Activated CD4-positive, alpha-beta T cell treated with anti-CD3 and anti-CD28 coated beads for 36 hours (primary cell): ENCODE measurements around the gene FAM149B1. TPM values are rescaled to one million over a fixed set of nuclear protein-coding genes. Genes with fewer than 3 reads are reported as not detected.
"Not testable (repeated sequence)": the region's sequence is repeated elsewhere in the genome, so short reads cannot be mapped to it uniquely, and the experiment has no call there.

Source experiments
- ATAC-seq: fragments of 200-7000 bp; cut with Tn5 transposase; one replicate; pipeline ENCODE4 v1.10.0; 2021; ENCODE audit warnings: mild to moderate bottlenecking, moderate library complexity
- CTCF ChIA-PET: fragments of 350-600 bp; sonication (Branson Sonifier 250); formaldehyde crosslinking; loops from one replicate; lab custom pipeline; 2021; ENCODE audit warnings: antibody characterized with exemption; lab: Charles Lee
- POLR2A ChIA-PET: fragments of 350-600 bp; sonication (Branson Sonifier 250); formaldehyde crosslinking; loops from one replicate; lab custom pipeline; 2021; ENCODE audit warnings: antibody characterized with exemption, inconsistent platforms; lab: Charles Lee
- DNase-seq: peaks from one replicate; pipeline ENCODE4 v3.0.0-alpha.2; 2020
- H3K27ac Mint-ChIP-seq: one replicate; pipeline ENCODE4 v1.8.0; 2021; ENCODE audit warnings: mixed read lengths
- H3K27me3 Mint-ChIP-seq: one replicate; pipeline ENCODE4 v1.8.0; 2021; ENCODE audit warnings: mixed read lengths
- H3K36me3 Mint-ChIP-seq: one replicate; pipeline ENCODE4 v1.8.0; 2021; ENCODE audit warnings: low read depth, mixed read lengths
- H3K4me1 Mint-ChIP-seq: one replicate; pipeline ENCODE4 v1.8.0; 2021; ENCODE audit warnings: mixed read lengths
- H3K4me3 Mint-ChIP-seq: one replicate; pipeline ENCODE4 v1.8.0; 2021; ENCODE audit warnings: mild to moderate bottlenecking, moderate library complexity, mixed read lengths
- H3K9me3 Mint-ChIP-seq: one replicate; pipeline ENCODE4 v1.8.0; 2021; ENCODE audit warnings: low read depth, mixed read lengths
- intact Hi-C, 2 experiments: fragments of 100-400 bp; cut with DNase I in 1 of 2; cut with micrococcal nuclease in 1 of 2; formaldehyde crosslinking; loops; one replicate each; pipeline versions ENCODE4 v1.14.2 to v1.15.1; 2022 to 2024; cut with DNase I, micrococcal nuclease
- total RNA-seq, 2 experiments: library from RNA; stranded (reverse); gene quantifications; one replicate each; pipeline ENCODE4 v1.2.3, GENCODE V29; 2021

FAM149B1 gene
- total RNA-seq, 2 experiments from 2014 or later: 16.0 to 18.6 TPM

GRCh38 chr10:73150633-73151413 lies 17.1 kb upstream of the FAM149B1 start:
- H3K27ac Mint-ChIP-seq, H3K27me3 Mint-ChIP-seq, H3K9me3 Mint-ChIP-seq, CTCF ChIA-PET, POLR2A ChIA-PET, intact Hi-C loops, H3K4me3 Mint-ChIP-seq, DNase-seq, H3K4me1 Mint-ChIP-seq, ATAC-seq: not testable (repeated sequence)
- peaks cover 47% of the 10 kb centered on the region for H3K36me3 Mint-ChIP-seq

- Mint-ChIP-seq H3K4me1 (no peaks in the 10 kb centered on the region), H3K36me3 (peaks cover 45% of the 10 kb centered on the region), H3K27ac (no peak overlapping the region), H3K9me3 (no peaks in the 10 kb centered on the region), H3K27me3 (no peaks in the 10 kb centered on the region), H3K4me3 (no peak overlapping the region)
- no peak for DNase-seq
- POLR2A ChIA-PET: no interaction called here
- CTCF ChIA-PET: interaction anchor here (2.7 kb wide), 1 partner anchor 11 kb away, joined by 7 read pairs; no protein-coding TSS in a partner anchor
- no peak for ATAC-seq
- intact Hi-C loops: no loop called here
Observed at GRCh38 chr10:73152009-73152408, 15.9 kb upstream of the FAM149B1 start.

GRCh38 chr10:73156054-73156453 lies 11.9 kb upstream of the FAM149B1 start:
- no peak for ATAC-seq
- H3K9me3 Mint-ChIP-seq: no peaks in the 10 kb centered on the region
- peaks cover 43% of the 10 kb centered on the region for H3K36me3 Mint-ChIP-seq
- no peak overlapping the region for H3K27ac Mint-ChIP-seq
- H3K4me1 Mint-ChIP-seq: peaks cover 11% of the 10 kb centered on the region
- no peak overlapping the region for H3K4me3 Mint-ChIP-seq
- no peaks in the 10 kb centered on the region for H3K27me3 Mint-ChIP-seq
- ChIA-PET CTCF (interaction anchor here (0.7 to 1.3 kb wide), 3 partner anchors 10 to 20 kb away, joined by 3 read pairs; no protein-coding TSS in a partner anchor), POLR2A (no interaction called here)
- intact Hi-C loops: no loop called here
- no peak for DNase-seq

- CTCF ChIA-PET: interaction anchor here (0.6 to 2.7 kb wide), 20 partner anchors 9 to 550 kb away, joined by 3 to 21 read pairs (median 4); partner anchors contain the start of genes ECD, FAM149B1, NUDT13 and P4HA1
- Mint-ChIP-seq H3K4me3 (no peak overlapping the region), H3K27ac (no peak overlapping the region), H3K4me1 (peaks cover 36% of the 10 kb centered on the region), H3K27me3 (no peaks in the 10 kb centered on the region), H3K36me3 (peaks cover 38% of the 10 kb centered on the region), H3K9me3 (no peaks in the 10 kb centered on the region)
- intact Hi-C loops: loop anchor here (1.0 kb wide), 3 partner anchors 8 to 795 kb away; partner anchors contain the start of gene P4HA1 (in 2 of the 2)
- POLR2A ChIA-PET: no interaction called here
- ATAC-seq: no peak
- DNase-seq: peak; percentile 74
Observed at GRCh38 chr10:73159038-73159648, 8.8 kb upstream of the FAM149B1 start.

GRCh38 chr10:73161079-73161478 lies 6.8 kb upstream of the FAM149B1 start:
- POLR2A ChIA-PET: interaction anchor here (0.6 to 0.8 kb wide), 2 partner anchors 10 to 57 kb away, joined by 3 to 4 read pairs; no protein-coding TSS in a partner anchor
- Mint-ChIP-seq H3K36me3 (peaks cover 36% of the 10 kb centered on the region), H3K4me3 (no peak overlapping the region), H3K9me3 (no peaks in the 10 kb centered on the region), H3K27me3 (no peaks in the 10 kb centered on the region), H3K27ac (peak overlapping the region; percentile 21), H3K4me1 (peaks cover 46% of the 10 kb centered on the region)
- DNase-seq: no peak
- CTCF ChIA-PET: interaction anchor here (0.5 to 1.6 kb wide), 4 partner anchors 65 to 939 kb away, joined by 3 to 4 read pairs (median 4); no protein-coding TSS in a partner anchor
- intact Hi-C loops: loop anchor here in 1 of 2 experiments (10.0 kb wide), 1 partner anchor 536 kb away; the partner anchor contains the start of gene MICU1
- ATAC-seq: no peak

GRCh38 chr10:73161662-73162061 lies 6.3 kb upstream of the FAM149B1 start:
- H3K27me3 Mint-ChIP-seq: no peaks in the 10 kb centered on the region
- peaks cover 39% of the 10 kb centered on the region for H3K36me3 Mint-ChIP-seq
- H3K27ac Mint-ChIP-seq: peak overlapping the region; percentile 66
- ATAC-seq (no peak), DNase-seq (no peak)
- intact Hi-C loops: loop anchor here in 1 of 2 experiments (10.0 kb wide), 1 partner anchor 537 kb away; the partner anchor contains the start of gene MICU1
- no peak overlapping the region for H3K4me3 Mint-ChIP-seq
- no peaks in the 10 kb centered on the region for H3K9me3 Mint-ChIP-seq
- H3K4me1 Mint-ChIP-seq: peaks cover 52% of the 10 kb centered on the region
- ChIA-PET CTCF (interaction anchor here (0.5 to 2.9 kb wide), 5 partner anchors 8 to 939 kb away, joined by 3 to 7 read pairs (median 4); no protein-coding TSS in a partner anchor), POLR2A (interaction anchor here (0.6 to 0.8 kb wide), 3 partner anchors 9 to 57 kb away, joined by 3 to 8 read pairs (median 4); no protein-coding TSS in a partner anchor)

- peak overlapping the region; percentile 0 for H3K4me3 Mint-ChIP-seq
- H3K36me3 Mint-ChIP-seq: peaks cover 42% of the 10 kb centered on the region
- no peaks in the 10 kb centered on the region for H3K9me3 Mint-ChIP-seq
- peaks cover 60% of the 10 kb centered on the region for H3K4me1 Mint-ChIP-seq
- no peak for ATAC-seq
- no peaks in the 10 kb centered on the region for H3K27me3 Mint-ChIP-seq
- intact Hi-C loops: loop anchor here in 1 of 2 experiments (10.0 kb wide), 1 partner anchor 538 kb away; the partner anchor contains the start of gene MICU1
- ChIA-PET POLR2A (no interaction called here), CTCF (interaction anchor here (0.8 to 2.9 kb wide), 4 partner anchors 10 to 88 kb away, joined by 3 to 7 read pairs (median 4); partner anchors contain the start of gene P4HA1)
- no peak for DNase-seq
- peak overlapping the region; percentile 24 for H3K27ac Mint-ChIP-seq
Observed at GRCh38 chr10:73163096-73163495, 4.8 kb upstream of the FAM149B1 start.

- Mint-ChIP-seq H3K36me3 (peaks cover 26% of the 10 kb centered on the region), H3K9me3 (no peaks in the 10 kb centered on the region), H3K27me3 (no peaks in the 10 kb centered on the region), H3K27ac (peak overlapping the region; percentile 100), H3K4me3 (peak overlapping the region; percentile 100), H3K4me1 (peaks cover 44% of the 10 kb centered on the region)
- no peak for DNase-seq
- ChIA-PET CTCF (interaction anchor here (0.6 to 4.2 kb wide), 2 partner anchors 12 to 71 kb away, joined by 3 to 21 read pairs; partner anchors contain the start of gene P4HA1), POLR2A (no interaction called here)
- intact Hi-C loops: loop anchor here in 1 of 2 experiments (1.0 to 10.0 kb wide), 7 partner anchors 8 to 620 kb away; partner anchors contain the start of genes CFAP70, MCU, MICU1 and NUDT13
- no peak for ATAC-seq
Observed at GRCh38 chr10:73166972-73167371, 947 bp upstream of the FAM149B1 start.

- H3K27me3 Mint-ChIP-seq: no peaks in the 10 kb centered on the region
- ATAC-seq (no peak), DNase-seq (peak; percentile 46)
- H3K9me3 Mint-ChIP-seq: no peaks in the 10 kb centered on the region
- H3K4me3 Mint-ChIP-seq: peak overlapping the region; percentile 100
- POLR2A ChIA-PET: interaction anchor here (1.7 kb wide), 1 partner anchor 79 kb away, joined by 9 read pairs; the partner anchor contains the start of gene DNAJC9
- H3K4me1 Mint-ChIP-seq: peaks cover 40% of the 10 kb centered on the region
- peaks cover 23% of the 10 kb centered on the region for H3K36me3 Mint-ChIP-seq
- intact Hi-C loops: loop anchor here in 1 of 2 experiments (1.0 to 10.0 kb wide), 7 partner anchors 8 to 620 kb away; partner anchors contain the start of genes CFAP70, MCU, MICU1 and NUDT13
- CTCF ChIA-PET: interaction anchor here (0.6 to 4.2 kb wide), 3 partner anchors 8 to 71 kb away, joined by 3 to 21 read pairs (median 10); partner anchors contain the start of gene P4HA1
- H3K27ac Mint-ChIP-seq: peak overlapping the region; percentile 100
Observed at GRCh38 chr10:73167458-73167782, 499 bp upstream of the FAM149B1 start.

GRCh38 chr10:73168465-73168803 lies 515 bp downstream of the FAM149B1 start:
- ChIA-PET CTCF (interaction anchor here (0.7 to 4.2 kb wide), 7 partner anchors 9 to 243 kb away, joined by 3 to 21 read pairs (median 3); partner anchors contain the start of gene P4HA1), POLR2A (interaction anchor here (0.6 to 2.0 kb wide), 3 partner anchors 71 to 1092 kb away, joined by 3 to 9 read pairs (median 5); partner anchors contain the start of genes DNAJC9 and P4HA1)
- no peaks in the 10 kb centered on the region for H3K9me3 Mint-ChIP-seq
- H3K27me3 Mint-ChIP-seq: no peaks in the 10 kb centered on the region
- H3K4me1 Mint-ChIP-seq: peaks cover 34% of the 10 kb centered on the region
- peaks cover 19% of the 10 kb centered on the region for H3K36me3 Mint-ChIP-seq
- peak overlapping the region; percentile 100 for H3K4me3 Mint-ChIP-seq
- H3K27ac Mint-ChIP-seq: peak overlapping the region; percentile 100
- intact Hi-C loops: loop anchor here (1.0 to 10.0 kb wide), 15 partner anchors 56 to 814 kb away; partner anchors contain the start of genes ANXA7 (in 1 of the 2), CFAP70 (in 1 of the 2), DNAJB12 (in 1 of the 2) and DNAJC9 (in 1 of the 2)
- no peak for DNase-seq
- ATAC-seq: peak; percentile 8
